ENCODE data around the gene TTC21A.
"Not testable (repeated sequence)": the region's sequence is repeated elsewhere in the genome, so short reads cannot be mapped to it uniquely, and the experiment has no call there.

The TTC21A gene, protein sequence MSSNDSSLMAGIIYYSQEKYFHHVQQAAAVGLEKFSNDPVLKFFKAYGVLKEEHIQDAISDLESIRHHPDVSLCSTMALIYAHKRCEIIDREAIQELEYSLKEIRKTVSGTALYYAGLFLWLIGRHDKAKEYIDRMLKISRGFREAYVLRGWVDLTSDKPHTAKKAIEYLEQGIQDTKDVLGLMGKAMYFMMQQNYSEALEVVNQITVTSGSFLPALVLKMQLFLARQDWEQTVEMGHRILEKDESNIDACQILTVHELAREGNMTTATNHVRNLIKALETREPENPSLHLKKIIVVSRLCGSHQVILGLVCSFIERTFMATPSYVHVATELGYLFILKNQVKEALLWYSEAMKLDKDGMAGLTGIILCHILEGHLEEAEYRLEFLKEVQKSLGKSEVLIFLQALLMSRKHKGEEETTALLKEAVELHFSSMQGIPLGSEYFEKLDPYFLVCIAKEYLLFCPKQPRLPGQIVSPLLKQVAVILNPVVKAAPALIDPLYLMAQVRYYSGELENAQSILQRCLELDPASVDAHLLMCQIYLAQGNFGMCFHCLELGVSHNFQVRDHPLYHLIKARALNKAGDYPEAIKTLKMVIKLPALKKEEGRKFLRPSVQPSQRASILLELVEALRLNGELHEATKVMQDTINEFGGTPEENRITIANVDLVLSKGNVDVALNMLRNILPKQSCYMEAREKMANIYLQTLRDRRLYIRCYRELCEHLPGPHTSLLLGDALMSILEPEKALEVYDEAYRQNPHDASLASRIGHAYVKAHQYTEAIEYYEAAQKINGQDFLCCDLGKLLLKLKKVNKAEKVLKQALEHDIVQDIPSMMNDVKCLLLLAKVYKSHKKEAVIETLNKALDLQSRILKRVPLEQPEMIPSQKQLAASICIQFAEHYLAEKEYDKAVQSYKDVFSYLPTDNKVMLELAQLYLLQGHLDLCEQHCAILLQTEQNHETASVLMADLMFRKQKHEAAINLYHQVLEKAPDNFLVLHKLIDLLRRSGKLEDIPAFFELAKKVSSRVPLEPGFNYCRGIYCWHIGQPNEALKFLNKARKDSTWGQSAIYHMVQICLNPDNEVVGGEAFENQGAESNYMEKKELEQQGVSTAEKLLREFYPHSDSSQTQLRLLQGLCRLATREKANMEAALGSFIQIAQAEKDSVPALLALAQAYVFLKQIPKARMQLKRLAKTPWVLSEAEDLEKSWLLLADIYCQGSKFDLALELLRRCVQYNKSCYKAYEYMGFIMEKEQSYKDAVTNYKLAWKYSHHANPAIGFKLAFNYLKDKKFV (N-terminal part only)

DNA sequence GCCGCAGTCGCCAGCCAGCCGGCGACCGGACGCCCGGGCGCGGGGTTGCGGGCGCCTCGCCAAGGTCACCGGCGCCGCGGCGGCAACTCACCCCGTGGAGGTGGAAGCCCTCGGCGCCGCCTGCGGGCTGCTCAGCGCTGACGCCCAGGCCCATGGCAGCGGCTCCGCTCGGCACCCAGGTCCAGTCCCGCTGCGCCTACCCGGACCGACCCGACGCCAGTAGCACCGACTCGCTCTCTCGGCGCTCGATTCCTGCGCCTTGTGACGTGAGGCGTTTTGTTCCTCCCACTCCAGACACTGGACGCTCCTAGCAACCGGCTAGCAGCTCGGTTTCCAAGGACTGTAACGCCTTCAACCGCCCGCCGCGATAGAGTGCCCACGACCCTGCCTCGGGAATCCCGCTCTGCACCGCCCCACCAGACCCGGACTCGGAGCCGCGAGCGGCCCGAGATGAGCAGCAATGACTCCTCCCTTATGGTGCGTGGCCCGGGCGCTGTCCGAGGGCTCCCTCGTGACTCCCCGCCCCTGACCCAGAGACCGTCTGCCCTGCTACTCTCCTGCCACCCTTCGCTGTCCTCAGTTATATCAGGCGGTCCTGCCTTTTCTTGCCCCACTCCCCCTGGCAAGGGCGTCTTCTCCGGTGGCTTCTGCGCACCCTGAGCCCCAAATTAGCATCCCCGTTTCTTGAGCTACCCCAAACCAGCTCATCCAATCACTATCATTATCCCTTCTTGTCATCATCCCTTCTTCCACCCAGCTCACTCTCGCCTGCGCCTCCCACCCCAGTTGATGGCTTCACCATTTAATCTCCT lies at the start of gene TTC21A, which contains the start of gene GORASP1:
TSS of gene TTC21A (plus strand) at position 293 of the 812 bp plus-strand sequence. CDS start at position 451, 158 bp downstream.
TSS of gene GORASP1 (minus strand) at position 240 of the 812 bp plus-strand sequence. CDS start at position 154, 86 bp downstream.
- DNase-seq = peak; percentile 41

DNA sequence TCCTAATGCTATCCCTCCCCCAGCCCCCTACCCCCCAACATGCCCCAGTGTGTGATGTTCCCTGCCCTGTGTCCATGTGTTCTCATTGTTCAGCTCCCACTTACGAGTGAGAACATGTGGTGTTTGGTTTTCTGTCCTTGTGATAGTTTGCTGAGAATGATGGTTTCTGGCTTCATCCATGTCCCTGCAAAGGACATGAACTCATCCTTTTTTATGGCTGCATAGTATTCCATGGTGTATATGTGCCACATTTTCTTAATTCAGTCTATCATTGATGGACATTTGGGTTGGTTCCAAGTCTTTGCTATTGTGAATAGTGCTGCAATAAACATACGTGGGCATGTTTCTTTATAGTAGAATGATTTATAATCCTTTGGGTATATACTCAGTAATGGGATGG lies 46.3 kb upstream of the TTC21A start:
- DNase-seq = not testable (repeated sequence)

GRCh38 chr3:39062180-39062579 lies 45.3 kb upstream of the TTC21A start:
- DNase-seq = no peak

GRCh38 chr3:39063143-39063542 lies 44.3 kb upstream of the TTC21A start:
- DNase-seq = no peak

DNA sequence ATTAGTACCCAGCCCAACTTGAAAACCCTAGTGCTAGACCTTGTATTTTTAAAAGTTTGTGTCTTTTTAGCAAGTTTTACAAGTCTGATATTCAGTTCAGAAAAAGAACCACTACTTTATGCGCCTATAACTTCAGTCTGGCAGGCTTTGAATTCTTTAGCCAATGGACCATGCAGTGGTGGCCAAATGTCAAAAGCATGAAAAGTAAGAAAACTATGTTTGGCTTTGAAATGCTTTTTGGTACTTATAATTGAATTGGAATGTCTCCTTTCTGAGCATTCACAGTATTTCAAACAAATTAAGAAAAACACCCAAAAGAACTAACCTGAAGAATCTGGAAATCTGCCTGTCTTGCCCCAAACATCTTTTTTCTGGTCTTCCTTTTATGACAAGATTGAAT lies 42.8 kb upstream of the TTC21A start:
- DNase-seq = no peak

DNA sequence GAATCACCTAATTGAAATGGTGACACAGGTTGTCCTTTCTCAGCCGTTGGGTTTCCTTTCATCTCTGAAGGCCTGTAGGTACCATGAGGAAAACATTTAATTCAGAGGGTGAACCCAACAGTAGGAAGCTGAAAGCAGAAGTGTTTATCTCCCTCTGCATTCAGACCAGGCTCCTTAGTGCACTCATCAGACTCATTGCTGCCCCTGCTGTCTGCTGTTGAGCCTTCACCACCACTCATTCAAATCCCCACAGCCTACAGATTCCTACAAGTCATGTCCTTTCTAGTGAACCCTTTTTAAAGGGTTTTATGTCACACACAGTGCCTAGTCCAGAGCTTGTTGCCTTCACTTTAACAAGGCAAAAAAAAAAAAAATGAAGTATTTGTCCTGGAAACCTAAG lies 42.3 kb upstream of the TTC21A start:
- no peak for DNase-seq

DNA sequence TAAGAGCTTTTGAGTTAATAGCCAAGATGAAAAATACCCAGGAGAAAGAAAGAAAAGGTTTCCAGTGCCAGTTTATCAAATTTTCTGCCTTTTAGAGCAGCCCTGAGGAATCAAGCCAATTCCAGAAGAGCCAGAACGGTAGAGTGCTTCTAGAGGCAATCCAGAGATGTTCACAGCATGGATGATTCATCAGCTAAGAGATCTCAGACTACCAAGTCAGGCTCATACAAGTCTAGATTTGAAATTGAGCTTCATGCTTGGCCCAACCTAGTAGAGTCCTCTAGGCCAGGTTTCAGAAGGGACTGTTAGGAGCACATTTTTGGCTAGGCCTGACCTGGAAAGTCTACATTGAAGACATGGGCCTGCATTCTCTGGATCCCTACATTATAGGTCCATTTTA lies 40.2 kb upstream of the TTC21A start:
- DNase-seq = no peak

GRCh38 chr3:39068556-39068955 lies 38.9 kb upstream of the TTC21A start:
- DNase-seq = no peak

- no peak for DNase-seq
Measured at GRCh38 chr3:39075910-39076309, 31.6 kb upstream of the TTC21A start.

- DNase-seq = no peak
Measured at GRCh38 chr3:39079530-39079929, 27.9 kb upstream of the TTC21A start.

DNA sequence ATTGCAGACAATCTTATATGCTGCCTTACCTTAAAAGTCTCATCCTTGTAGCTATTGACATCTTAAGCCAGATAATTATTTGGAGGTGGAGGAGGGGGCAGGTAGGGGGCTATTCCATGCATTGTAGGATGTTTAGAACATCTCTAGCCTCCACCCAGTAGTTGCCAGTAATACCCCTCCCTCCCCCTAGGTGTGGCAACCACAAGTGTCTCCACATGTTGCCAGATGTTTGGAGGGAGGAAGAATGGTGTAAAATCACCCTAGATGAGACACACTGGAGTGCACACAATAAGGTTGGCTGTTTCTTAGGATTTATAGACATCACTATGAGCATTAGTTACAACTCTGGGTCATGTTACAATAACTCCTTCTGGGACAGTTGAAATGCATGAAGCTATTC lies 27.5 kb upstream of the TTC21A start:
- no peak for DNase-seq

DNA sequence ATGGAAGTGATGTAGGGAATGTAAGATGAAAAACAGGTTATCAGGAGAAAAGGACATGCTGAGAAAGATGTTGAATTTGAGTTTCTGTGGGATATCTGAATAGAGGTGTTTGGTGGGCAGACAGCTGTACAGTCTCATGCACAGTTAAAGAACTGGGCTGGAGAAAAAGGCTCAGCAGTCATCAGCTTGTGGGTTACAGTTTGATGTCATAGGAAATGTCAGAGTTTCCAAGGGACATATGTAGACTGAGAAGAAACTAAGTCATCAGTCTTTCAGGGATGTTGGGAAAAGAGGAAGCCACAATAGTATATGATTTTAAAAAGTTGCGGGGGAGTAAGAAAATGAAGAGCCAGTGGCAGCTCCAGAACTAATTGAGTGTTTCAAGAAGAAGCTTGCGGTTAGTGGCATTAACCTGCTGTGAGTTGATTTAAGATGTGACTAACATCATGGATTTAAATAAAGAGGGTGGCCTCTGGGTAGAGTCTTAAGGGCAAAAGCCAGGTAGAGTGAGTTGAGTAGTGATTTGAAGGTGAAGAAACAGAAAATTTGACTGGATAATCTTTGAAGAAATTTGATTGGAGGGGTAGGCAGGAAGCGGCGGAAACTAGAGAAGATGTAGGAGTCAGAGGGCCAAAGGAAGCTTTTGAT lies 24.7 kb upstream of the TTC21A start:
- no peak for DNase-seq

GRCh38 chr3:39086144-39086543 lies 21.3 kb upstream of the TTC21A start:
- no peak for DNase-seq

DNA sequence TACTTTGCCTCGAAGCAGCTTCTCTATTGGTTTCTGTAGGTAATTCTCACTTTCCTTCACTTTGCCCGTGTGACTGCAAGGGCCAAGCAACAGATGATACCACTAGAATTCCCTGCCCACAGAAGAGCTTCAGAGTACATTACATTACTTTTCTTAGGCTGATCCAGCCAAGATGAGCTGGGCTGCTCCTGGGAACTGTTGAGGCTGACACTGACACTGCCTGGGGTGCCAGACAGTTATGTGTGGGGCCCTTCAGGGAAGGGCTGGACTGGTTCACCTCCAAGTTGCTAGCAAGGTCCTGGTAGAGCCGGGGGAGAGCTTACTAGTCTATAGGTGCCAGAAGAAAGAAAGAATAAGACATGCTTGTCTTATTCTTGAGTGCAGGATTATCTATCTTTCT lies 19.0 kb upstream of the TTC21A start:
- DNase-seq = no peak

DNA sequence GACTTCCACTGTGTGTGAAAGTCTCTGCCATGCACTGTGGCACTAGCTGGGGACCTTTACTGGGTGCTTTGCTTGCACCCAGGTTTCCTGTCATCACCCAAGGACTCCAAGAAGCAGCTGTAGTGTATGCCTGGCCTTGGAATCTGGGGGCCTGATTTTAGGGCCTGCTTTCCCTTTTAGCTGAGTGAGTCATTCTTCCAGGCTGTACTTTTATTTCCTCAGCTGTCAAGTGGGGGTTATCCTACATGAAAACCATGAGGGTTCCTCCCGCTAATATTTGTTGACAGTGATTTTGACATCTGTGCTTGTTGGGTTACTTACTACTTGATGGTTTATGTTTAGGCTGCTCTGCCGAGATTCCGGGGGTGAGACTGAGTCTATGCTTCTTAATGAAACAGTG lies 18.6 kb upstream of the TTC21A start:
- no peak for DNase-seq

DNA sequence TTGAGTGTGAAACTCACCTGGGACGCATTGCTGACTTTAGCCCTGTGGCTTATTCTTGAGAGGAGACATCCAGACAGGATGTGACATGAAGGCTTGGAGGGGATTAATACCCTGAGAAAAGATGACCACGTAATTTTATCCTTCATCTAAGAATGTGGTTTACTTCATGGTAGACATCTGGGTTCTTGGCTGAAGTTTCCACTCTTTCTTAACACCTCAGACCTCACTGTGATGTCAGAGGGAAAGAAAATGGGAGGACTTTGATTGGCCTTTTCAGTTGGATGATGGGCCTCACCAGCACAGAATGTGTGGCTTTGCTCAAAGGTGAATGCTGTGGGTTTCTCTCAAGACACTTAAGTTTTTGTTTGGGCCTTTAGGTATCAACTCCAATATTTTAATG lies 16.6 kb upstream of the TTC21A start:
- no peak for DNase-seq

DNA sequence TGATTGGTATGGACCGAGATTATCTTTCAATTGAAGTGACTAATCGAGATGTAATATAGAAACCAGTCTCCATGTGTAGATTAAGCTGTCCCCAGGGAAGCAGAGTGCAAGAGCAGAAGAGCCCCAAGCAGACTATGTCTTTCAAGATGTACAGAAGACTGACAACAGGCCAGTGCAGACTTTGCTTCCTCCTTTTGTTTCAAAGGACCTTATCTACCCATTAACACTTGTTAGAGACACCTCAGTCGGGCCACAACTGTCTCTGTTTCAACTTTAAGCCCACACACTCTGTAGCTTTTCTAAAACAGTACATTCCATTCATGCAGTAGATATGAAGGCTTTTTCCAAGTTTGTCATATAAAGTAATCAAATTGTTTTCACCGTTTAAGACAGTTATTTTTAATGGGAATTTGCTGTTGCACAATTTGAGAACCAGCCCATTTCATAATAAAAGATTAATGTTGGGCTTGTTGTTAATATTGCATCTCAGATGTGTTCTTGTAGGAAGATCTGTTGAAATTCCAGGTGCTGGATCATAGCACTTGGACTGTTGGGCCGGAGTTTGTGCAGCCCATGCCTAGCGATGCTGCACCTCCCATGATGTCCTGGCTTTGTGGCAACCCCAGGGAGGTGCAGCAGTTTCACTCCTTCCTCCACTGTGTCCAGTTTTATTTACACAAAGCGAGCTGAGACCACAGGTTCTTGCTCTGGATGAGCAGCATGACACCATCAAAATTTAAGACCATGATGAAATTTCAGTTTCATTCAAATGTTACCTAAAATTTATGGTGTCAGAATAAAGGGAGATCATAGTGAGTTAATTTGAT lies 12.4 kb upstream of the TTC21A start:
- DNase-seq = no peak

- DNase-seq = no peak
Measured at GRCh38 chr3:39095778-39096177, 11.7 kb upstream of the TTC21A start.

DNA sequence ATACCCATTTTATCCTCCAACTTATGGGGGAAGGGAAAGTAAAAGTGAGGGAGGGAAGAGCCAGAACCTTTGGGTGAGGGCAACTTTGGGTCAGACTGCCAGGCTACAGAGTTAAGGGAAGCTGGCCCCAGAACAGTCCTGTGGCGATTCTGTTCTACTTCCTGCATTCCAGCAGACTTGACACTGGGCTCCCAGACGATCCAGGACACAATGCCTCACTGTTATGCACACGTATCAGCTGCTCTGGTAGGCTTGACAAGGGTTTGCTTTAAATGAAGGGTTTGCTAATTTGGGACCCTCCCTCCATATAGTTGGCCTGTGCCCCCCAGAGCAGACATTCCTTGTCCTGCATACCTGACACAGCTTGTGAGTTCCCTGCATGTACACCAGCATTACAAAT lies 10.7 kb upstream of the TTC21A start:
- DNase-seq = no peak

DNA sequence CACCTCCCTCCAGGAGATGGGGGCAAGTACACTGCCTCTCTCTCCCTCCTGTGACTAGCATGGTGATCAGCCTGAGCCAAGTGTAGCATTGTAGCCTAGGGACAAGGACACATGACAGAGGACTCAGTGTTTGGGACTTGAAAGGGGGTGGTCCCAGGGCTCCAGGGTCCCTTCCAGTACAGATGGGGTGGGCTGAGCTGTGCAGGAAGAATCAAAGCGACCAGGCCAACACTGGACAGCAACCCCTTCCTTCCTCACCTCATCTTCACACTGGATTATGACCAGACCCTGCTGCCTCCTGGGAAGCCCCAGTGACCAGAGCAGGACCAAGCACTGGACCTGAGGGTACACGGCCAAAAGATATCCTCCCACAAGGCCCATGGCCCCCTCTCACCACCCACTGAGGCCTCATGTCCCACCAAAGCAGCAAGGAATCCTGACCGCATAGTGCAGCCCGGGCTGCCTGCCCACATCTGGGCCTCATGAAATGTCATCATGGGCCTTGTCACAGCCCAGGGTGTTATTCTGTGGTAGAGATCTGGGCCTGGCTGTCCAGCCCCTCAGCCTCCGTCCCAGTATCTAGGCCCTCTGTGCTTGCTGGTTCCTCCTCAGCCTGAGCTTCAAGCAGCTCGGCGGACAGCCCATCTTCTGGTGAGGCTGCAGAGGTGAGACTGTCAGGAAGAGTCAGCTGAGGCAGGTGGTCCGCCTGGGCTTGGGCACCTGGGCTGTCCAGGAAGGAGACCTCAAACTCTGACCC lies 9.6 kb upstream of the TTC21A start:
- no peak for DNase-seq
